ENCODE data around the gene PACSIN3. TPM values are rescaled to one million over a fixed set of nuclear protein-coding genes. Genes with fewer than 3 reads are reported as not detected.

Gene PACSIN3
- total and polyA plus RNA-seq, 2 of the 13 experiments (the other 11 are each of a cell fraction or from before 2014, with no cell fraction given), result 47.9 to 93.3 TPM

- TF ChIP-seq GMEB1 (CRISPR knock-in tag; IDR thresholded peaks at IDR 0.05; ENCODE audit: borderline replicate concordance) (0 out of 2 replicates have a peak, but pooled peaks have one; percentile 18), ZSCAN9 (CRISPR knock-in tag; IDR thresholded peaks at IDR 0.05; ENCODE audit: borderline replicate concordance) (no peak), SMAD9 (CRISPR knock-in tag; IDR thresholded peaks at IDR 0.05) (0 out of 2 replicates have a peak, but pooled peaks have one; percentile 50), ZNF274 (CRISPR knock-in tag; IDR thresholded peaks at IDR 0.05) (0 out of 2 replicates have a peak, but pooled peaks have one; percentile 52), RBFOX2 (IDR thresholded peaks at IDR 0.05; ENCODE audit: low read depth, low read length) (peak; percentile 60), RXRA (CRISPR knock-in tag; IDR thresholded peaks at IDR 0.05) (0 out of 2 replicates have a peak, but pooled peaks have one; percentile 13), PITX1 (CRISPR knock-in tag; IDR thresholded peaks at IDR 0.05) (no peak), PCBP1 (IDR thresholded peaks at IDR 0.05; ENCODE audit: borderline replicate concordance, low read depth, low read length) (no peak), BCL3 (CRISPR knock-in tag; IDR thresholded peaks at IDR 0.05) (0 out of 2 replicates have a peak, but pooled peaks have one; percentile 42), IKZF4 (CRISPR knock-in tag; IDR thresholded peaks at IDR 0.05; ENCODE audit: borderline replicate concordance, low read depth, not compliant biosample characterization) (no peak), ATF3 (CRISPR knock-in tag; IDR thresholded peaks at IDR 0.05) (no peak), AGO2 (optimal IDR thresholded peaks at IDR 0.05; ENCODE audit: low read depth, low read length) (peak; percentile 68)
- intact Hi-C loops (cut with micrococcal nuclease; ENCODE audit: unreplicated experiment), result loop anchor here (1.0 kb wide), 1 partner anchor 37 kb away; no protein-coding TSS in a partner anchor
- CTCF ChIA-PET (ENCODE audit: low intra/inter-chr PET ratio, low total read pairs), result interaction anchor here (0.8 to 3.9 kb wide), 3 partner anchors 80 to 177 kb away, joined by 3 to 27 read pairs (median 4); partner anchors contain the start of gene NR1H3
- no peak overlapping the region for H3K4me2 ChIP-seq (ENCODE audit: low read depth, low read length)
- H3K9ac ChIP-seq (ENCODE audit: insufficient read depth, low read depth, low read length), result peak overlapping the region; percentile 27; the same call in 1 of the 2 replicates
- 96% methylated on average over 10 of the region's 23 CpGs for WGBS (ENCODE audit: low lambda C conversion rate)
- H4K20me1 ChIP-seq (ENCODE audit: insufficient read depth, low read length), result 0 out of 2 replicates have a peak, but pooled peaks cover 2% of the 10 kb centered on the region
- peaks cover 58% of the 10 kb centered on the region for H3K4me1 ChIP-seq (ENCODE audit: insufficient read depth, low read length)
- FAIRE-seq, result no peak
- ATAC-seq, result no peak
- H3K79me2 ChIP-seq (ENCODE audit: insufficient read depth, low read length), result peaks cover 41% of the 10 kb centered on the region
- H3K27me3 ChIP-seq (ENCODE audit: control insufficient read depth in 1 of 2, insufficient read depth in 2 of 2, low read length in 2 of 2), result no peaks in the 10 kb centered on the region; a peak in 1 of 5 replicates
- H3K36me3 ChIP-seq (replicated peaks in 1 of 2; ENCODE audit: control insufficient read depth in 1 of 2, insufficient read depth in 2 of 2, low read length in 2 of 2), result peaks cover 21 to 38% of the 10 kb centered on the region in 2 experiments
- POLR2A ChIA-PET, result interaction anchor here (1.4 to 4.7 kb wide), 8 partner anchors 9 to 89 kb away, joined by 3 to 81 read pairs (median 28); partner anchors contain the start of genes ACP2, DDB2, NR1H3 and PACSIN3
- H3K27ac ChIP-seq (ENCODE audit: extremely low read length, insufficient read depth, low read length), result peak overlapping the region; percentile 84
- H2AFZ ChIP-seq (ENCODE audit: low read length), result no peak overlapping the region
- in situ Hi-C loops (cut with HindIII; ENCODE audit: extremely low pct_ligation_motif_present, low pct_unique_long_range_greater_than_20kb), result loop anchor here (5.0 kb wide), 2 partner anchors 68 to 173 kb away; partner anchors contain the start of genes ACP2 and MYBPC3
- H3K4me3 ChIP-seq (replicated peaks in 1 of 3; ENCODE audit: insufficient read depth in 1 of 3, low read depth in 2 of 3, low read length in 3 of 3), result no peak overlapping the region
- BruUV-seq (replicated peaks), result no TSS peak
- no peak for DNase-seq (ENCODE audit: low spot score)
- H3K9me3 ChIP-seq (ENCODE audit: low read length), result no peaks in the 10 kb centered on the region
These were observed 7.2 kb downstream of the PACSIN3 start for GRCh38 chr11:47178737-47179654.
